ENCODE data around the gene COL27A1.

COL27A1 gene

GRCh38 chr9:114276908-114277821 is 121.8 kb downstream of the COL27A1 start:
- no peak for DNase-seq

DNA sequence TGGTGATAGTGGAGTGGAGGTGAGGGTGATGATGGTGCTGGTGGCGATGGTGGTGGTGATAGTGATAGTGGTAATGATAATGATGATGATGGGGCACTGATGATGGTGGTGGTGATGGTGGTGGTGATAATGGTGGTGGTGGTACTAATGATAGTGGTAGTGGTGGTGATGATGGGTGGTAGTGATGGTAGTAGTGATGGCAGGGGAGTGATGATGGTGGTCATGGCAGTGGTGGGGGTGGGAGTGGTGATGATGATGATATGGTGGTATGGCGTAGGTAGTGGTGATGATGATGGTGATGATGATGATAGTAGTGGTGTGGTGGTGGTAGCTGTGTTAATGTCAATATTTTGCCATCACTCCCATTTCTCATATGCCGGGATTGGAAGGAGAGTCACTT is 123.0 kb downstream of the COL27A1 start:
- no peak for DNase-seq

DNA sequence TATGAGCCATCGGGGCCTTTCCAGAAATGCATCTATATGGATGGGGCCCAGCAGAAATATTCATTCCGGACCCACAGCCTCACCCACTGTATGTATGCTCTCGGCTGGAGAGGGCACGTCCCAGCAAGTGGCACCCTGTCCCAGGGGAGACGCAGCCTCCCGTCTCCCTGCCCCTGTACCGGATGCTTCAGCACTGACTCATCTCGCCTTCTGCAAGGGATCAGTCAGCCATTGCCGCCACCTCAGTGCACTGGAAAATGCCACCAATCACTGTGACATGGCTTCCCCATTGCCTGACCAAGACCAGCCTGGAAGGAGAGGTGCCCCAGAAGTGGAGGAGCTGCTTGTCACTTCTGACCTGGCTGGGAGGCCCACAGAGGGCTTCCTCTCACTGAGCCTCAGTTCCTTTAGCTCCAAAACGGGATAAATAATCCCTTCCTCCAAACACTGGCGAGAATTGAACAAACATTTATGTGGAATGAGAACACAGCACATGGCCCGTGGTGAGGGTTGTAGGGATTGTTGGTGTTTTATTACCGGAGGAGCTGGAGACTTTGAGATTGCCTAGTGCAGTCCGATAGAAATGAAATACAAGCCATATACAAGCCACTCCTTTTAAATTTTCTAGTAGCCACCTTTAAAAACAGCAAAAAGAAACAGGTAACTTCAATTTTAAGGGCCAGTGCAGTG is 123.7 kb downstream of the COL27A1 start:
- DNase-seq = no peak

- DNase-seq = no peak
Measured at GRCh38 chr9:114279693-114280092, 124.4 kb downstream of the COL27A1 start.

DNA sequence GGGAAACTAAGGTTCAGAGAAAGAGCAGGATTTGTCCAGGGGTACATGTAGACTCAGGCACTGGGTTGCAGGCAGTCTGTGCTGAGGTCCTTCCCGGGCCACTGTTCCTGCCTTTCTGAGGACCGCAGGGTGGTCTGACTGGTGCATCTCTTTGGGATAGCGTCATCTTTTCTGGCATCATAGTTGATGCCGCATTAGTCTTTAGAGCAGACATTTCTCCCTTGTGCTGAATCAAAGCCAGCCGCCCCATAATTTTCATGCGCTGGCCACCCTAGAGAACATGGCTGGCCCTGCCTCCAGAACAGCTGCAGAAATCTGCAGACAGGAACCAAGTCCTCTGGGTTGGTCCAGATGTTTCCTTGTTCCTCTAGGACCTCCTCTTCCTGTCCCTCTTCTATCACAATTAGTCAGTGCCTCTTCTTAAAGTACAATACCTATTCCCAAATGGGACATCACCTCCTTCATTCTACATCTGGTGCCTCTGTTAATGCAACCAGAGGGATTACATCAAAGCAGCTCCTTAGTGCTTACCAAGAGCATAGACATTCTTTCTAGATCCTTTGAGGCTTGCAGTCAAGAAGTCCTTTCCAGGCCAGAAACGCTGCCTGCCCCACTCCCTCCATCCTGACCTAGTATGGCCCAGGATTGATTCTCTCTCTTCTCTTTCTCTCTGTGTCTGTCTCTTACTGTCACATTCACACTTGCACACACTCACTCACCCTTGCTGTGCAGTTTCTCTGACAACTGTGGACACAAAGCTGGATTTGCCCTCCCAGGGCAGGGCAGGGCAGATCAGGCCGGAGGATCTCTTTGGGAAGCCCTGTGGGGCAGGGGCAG is 125.5 kb downstream of the COL27A1 start:
- no peak for DNase-seq

DNA sequence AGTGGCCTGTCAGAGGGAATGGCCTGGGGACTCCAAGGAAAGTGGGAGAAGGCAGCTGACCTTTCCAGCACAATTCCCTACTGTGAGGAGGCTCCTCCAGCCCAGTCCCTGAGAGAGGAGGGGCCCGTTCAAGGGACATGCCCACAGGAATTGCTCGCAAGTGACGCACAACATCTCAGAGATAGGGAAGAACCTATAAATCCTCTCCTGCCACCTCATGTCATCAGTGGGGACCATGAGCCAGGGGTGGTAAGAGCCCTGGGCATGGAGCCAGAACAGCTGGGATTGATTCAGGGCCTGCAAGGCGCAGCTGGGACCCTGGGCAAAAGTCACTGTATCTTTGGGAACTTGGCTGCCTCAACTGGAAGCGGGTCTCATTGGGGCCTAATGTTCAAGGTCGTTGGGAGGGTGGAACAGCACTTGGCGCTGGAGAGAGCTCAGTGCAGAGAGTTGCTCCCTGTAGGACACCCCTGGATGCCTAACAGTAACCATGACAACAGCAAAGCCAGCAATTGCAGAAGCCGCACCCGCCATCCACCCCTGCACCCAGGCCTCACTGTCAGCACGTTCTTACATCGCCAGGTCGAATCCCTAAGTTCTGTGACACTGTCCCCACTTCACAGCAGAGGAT is 126.3 kb downstream of the COL27A1 start:
- DNase-seq = peak in 1 of 2 experiments; percentile 41

DNA sequence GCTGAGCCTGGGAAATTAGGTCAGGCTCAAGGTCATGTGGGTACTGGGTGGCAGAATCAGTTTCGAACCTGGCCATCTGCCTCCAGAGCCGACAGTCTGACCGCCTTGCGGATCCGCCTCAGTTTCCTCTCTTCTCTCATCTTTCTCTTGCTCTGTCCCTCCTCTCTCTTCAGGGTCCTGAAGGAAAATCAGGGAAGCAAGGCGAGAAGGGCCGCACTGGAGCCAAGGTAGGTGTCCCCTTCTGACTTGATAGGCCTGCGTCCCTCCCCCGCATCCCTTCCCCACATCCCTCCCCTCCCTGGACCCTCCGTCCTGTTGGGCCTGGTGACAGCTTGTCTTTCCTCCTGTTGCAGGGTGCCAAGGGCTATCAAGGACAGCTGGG is 126.8 kb downstream of the COL27A1 start:
- no peak for DNase-seq

DNA sequence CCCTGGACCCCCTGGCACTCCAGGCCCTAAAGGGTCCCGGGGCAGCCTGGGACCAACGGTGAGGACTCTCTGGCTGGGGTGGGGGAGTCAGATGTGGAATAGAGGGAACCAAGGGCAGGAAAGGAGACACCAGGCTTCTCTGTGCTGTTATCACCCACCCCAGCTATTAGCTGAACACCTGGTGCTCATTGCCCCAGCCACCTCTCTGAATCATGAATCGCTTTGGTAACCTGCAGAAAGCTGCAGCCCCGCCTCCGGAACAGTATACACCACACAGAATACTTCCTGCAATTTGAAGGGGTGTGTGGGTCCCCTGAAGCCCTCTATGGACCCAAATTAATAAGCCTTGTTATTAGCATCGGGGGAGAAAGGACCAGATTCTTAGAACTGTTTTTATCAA is 127.2 kb downstream of the COL27A1 start:
- no peak for DNase-seq

GRCh38 chr9:114282926-114283325 is 127.6 kb downstream of the COL27A1 start:
- no peak for DNase-seq

GRCh38 chr9:114283551-114284111 is 128.3 kb downstream of the COL27A1 start:
- no peak for DNase-seq

DNA sequence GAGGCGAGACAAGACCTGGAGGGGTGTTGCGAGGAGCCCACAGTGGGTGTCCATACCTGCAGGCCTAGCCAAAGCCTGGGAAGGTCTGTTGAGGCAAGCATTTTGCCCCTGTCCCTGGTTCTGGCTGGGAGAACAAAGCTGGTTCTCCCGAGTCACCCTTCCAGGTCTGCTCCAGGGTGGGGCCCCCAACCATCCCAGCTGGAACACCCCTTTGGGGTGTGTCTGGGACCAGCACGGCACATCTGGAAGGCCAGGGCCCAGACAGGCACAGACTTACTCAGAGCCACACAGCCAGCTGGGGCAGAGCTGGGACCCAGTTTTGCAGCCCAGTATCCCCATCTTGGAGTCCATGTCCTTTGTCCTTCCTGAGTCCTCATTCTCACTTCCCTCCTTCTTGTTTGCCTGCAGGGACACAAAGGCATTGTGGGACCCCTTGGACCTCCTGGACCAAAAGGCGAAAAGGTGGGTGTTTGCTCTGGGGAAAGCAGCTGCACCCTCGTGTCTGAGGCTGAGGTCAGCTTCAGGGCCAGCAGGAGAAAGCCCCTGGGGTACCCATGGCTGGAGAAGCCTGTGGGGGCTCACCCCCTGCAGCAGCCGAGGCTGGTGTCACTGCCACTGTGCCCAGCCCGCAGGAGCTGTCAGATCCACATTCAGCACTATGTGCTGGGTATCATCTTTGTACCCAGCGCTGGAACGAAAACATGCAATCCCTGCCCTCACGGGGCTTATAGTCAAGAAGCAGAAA is 129.2 kb downstream of the COL27A1 start:
- DNase-seq = no peak

DNA sequence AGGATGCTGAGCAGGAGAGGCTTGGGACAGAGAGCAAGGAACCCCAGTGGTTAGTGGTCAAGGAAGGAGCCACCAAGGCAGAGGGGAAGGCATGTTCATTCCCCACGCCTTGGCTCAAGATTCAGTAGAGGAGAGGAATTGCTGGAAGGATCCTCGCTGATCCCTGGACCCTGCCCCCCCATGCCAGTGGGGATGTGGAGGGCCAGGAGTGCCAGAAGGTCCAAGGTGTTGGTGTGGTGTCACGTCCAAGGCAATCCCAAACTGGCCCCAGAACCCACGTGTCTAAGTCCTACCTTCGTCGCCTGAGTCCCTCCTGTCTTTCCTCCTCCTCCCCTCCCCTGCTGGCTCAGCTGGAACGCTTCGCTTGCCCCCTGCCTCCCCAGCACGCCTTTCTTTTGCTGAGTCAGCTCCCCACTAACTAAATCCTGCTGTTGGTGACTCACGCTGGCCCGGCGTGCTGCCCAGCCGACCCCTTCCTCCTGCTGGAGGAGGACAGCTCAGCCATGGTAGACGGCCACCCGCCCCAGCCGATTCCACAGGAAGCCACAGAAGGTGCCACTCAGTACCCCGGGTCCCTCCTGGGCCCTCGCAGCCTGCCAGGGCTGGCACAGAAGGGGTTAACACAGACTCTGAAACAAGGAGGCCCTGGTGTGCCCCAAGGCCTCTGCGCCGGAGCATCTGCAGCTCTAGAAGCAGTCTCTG is 130.0 kb downstream of the COL27A1 start:
- no peak for DNase-seq

- no peak for DNase-seq
Measured at GRCh38 chr9:114286146-114286679, 130.9 kb downstream of the COL27A1 start.

DNA sequence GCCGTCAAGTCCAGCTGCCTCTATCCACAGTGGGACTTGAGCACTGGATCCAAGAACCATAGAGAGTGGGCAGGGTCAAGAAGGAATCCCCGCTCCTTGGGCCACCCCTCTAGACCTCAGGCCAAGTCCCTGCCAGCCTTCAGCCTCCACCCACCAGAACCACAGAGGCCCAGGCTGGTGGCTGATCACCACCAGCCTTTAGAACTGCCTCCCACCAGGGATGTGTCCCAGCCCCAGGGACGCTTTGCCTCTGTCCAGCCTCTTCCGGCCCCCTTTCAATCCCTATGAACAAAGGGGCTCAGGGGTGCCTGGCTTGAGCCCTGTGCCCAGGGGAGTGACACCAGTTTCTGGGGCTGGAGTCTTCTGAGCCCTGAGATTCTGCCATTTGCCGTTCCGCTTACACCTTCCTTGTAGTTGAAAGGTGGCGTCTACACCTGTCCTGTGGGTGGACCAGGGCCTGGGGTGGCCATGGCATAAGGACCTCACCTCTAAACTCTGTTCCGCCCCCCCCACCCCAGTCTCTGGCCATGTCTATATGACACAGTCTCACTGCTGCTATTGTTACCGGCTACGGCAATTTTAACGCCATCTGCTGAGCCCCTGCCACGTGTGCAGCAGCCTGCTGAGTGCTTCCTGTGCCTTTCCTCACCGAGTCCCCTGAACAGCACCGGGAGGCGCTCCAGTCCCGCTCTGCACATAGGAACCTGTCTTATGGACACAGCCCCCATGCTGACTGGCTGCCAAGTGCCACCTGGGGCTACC is 131.8 kb downstream of the COL27A1 start:
- DNase-seq = peak; percentile 94 to 96

DNA sequence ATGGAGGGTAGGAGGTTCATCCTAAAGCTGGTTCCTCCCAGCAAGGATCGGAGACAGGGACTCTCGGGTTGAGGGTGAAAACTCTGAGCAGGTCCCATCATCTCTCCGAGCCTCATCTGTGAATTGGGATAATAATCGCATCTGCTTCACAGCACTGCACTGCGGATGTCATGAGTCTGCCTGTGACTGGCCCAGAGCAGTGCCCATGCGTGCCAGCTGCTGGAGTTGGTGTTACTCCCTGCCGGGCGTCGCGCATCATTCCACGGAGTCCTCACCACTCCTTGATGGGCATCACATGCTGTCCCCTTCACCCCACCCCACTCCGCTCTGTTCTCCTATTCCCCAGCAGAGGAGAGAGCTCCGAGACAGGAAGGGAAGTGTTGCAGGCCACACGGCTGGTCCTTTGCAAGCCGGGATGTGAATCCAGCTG is 132.4 kb downstream of the COL27A1 start:
- no peak for DNase-seq

GRCh38 chr9:114288193-114289091 is 133.1 kb downstream of the COL27A1 start:
- peak; percentile 59 to 71 for DNase-seq

DNA sequence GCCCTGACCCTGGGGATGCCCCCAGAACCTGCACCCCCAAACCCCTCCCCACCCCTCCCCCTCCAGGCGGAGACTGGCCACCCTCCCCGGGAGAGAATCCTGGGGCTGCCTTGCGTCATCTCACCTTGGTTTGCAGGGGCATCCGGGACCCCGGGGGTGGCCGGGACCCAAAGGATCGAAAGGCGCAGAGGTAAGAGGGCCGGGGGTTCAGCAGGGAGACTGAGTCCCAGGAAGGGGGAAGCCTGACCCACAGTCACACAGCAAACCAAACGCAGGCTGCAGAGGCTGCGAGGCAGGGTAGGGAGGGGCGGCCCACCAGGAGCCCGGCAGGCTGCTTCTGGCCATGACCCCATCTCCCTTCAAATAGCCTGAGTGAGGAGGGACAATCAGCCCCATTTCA is 133.8 kb downstream of the COL27A1 start:
- DNase-seq = no peak

DNA sequence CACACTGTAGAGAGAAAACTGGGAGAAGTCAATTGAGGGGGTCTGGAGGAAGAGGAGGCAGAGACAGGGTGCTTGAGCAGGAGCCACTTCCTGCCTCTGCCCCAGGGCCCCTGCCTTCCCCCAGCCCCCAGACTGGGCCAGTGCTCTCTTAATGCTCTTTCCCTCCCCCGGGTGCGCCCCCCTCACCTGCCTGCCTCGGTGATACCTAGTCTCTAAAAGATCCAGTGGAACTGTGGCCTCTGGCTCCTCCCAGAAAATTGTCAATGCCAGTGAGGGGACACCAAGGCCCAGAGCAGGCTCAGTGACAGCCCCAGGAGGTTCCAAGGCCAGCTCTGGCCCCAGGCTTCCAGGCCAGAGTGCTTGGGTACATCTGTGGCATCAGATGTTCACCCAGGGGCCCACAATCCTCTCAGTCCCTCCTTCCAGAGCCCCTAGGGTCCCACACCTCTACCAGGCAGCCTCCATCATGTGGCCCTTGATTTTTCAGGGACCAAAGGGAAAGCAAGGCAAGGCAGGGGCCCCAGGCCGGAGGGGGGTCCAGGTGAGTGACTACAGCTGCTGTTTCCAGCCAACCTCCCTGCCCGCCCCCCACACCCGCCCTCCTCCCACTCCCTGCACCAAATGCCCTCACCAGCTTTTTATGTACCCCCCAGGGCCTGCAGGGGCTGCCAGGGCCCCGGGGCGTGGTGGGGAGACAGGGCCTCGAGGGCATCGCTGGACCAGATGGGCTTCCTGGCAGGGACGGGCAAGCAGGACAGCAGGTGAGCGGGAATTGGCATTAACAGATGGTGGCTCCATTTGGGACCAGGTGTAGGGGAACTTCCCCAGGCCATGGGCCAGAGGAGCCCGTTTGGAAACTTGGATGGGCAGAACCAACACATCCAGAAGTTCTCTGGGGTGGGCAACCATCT is 134.5 kb downstream of the COL27A1 start:
- peak; percentile 74 to 79 for DNase-seq

Measured in NCI-H524 (cell line).